Measurements from ENCODE around the gene ZNF574.

DNA sequence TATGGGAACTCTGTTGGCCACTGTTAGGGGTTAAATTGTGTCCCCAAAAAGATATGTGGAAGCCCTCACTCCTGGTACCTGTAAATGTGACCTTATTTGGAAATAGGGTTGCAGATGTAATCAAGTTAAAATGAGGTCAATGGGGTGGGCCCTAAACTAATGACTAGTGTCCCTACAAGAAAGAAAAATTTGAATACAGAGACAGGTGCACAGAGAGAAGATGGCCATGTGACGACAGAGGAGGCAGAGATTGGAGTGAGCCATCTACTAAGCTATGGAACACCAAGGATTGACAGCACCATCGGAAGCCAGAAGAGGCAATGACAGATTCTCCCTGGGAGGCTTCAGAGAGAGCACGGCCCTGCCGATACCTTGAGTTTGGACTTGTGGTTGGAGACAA, 39.7 kb downstream of the ZNF574 start:
- TF ChIP-seq, protein P1, sequence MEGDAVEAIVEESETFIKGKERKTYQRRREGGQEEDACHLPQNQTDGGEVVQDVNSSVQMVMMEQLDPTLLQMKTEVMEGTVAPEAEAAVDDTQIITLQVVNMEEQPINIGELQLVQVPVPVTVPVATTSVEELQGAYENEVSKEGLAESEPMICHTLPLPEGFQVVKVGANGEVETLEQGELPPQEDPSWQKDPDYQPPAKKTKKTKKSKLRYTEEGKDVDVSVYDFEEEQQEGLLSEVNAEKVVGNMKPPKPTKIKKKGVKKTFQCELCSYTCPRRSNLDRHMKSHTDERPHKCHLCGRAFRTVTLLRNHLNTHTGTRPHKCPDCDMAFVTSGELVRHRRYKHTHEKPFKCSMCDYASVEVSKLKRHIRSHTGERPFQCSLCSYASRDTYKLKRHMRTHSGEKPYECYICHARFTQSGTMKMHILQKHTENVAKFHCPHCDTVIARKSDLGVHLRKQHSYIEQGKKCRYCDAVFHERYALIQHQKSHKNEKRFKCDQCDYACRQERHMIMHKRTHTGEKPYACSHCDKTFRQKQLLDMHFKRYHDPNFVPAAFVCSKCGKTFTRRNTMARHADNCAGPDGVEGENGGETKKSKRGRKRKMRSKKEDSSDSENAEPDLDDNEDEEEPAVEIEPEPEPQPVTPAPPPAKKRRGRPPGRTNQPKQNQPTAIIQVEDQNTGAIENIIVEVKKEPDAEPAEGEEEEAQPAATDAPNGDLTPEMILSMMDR (conservative IDR thresholded peaks at IDR 0.05; ENCODE audit: low read length) = no peak
- no peak for TF ChIP-seq EZH2phosphoT487 (IDR thresholded peaks at IDR 0.05; ENCODE audit: borderline replicate concordance)

Measured in Loucy (cell line).